Midbrain (tissue), 1 donor: ENCODE results near the gene STMN3.

Experiments used
- DNase-seq: peaks from one replicate; lab custom pipeline; 2025; lab: John Stamatoyannopoulos, UW

The STMN3 gene

GRCh38 chr20:63692436-63693082 is 39.3 kb upstream of the STMN3 start:
- no peak for DNase-seq

GRCh38 chr20:63691711-63692435 is 38.6 kb upstream of the STMN3 start:
- DNase-seq: no peak

- no peak for DNase-seq
Measured at GRCh38 chr20:63690898-63691710, 37.9 kb upstream of the STMN3 start.

GRCh38 chr20:63690003-63690897 is 37.0 kb upstream of the STMN3 start:
- no peak for DNase-seq

GRCh38 chr20:63689046-63690002 is 36.1 kb upstream of the STMN3 start:
- no peak for DNase-seq

GRCh38 chr20:63688228-63689045 is 35.2 kb upstream of the STMN3 start:
- DNase-seq: no peak

GRCh38 chr20:63687419-63688178 is 34.4 kb upstream of the STMN3 start:
- DNase-seq: no peak

- no peak for DNase-seq
Measured at GRCh38 chr20:63686492-63687321, 33.5 kb upstream of the STMN3 start.

- DNase-seq: no peak
Measured at GRCh38 chr20:63686094-63686491, 32.9 kb upstream of the STMN3 start.

GRCh38 chr20:63685269-63686026 is 32.2 kb upstream of the STMN3 start:
- DNase-seq: no peak

- DNase-seq: no peak
Measured at GRCh38 chr20:63682384-63683139, 29.3 kb upstream of the STMN3 start.

GRCh38 chr20:63681609-63682142 is 28.5 kb upstream of the STMN3 start:
- no peak for DNase-seq

- DNase-seq: no peak
Measured at GRCh38 chr20:63680857-63681608, 27.8 kb upstream of the STMN3 start.

- no peak for DNase-seq
Measured at GRCh38 chr20:63680427-63680826, 27.2 kb upstream of the STMN3 start.

- DNase-seq: no peak
Measured at GRCh38 chr20:63679799-63680305, 26.6 kb upstream of the STMN3 start.
